LNCaP clone FGC (cell line): ENCODE data around the gene CDK5R2.

Source experiments
- DNase-seq: peaks from one replicate; pipeline ENCODE4 v3.0.0-alpha.2; 2011; ENCODE audit warnings: low read depth
- H3K4me3 ChIP-seq: 2 replicates; pipeline ENCODE4 v1.5.1; 2011; ENCODE audit warnings: mild to moderate bottlenecking, low read depth, low read length, control low read depth
- CTCF ChIP-seq: IDR thresholded peaks from 2 replicates; pipeline ENCODE4 v1.5.1; 2012; ENCODE audit warnings: mild to moderate bottlenecking; ENCODE audit not compliant: control insufficient read depth, insufficient read depth; ENCODE audit errors: extremely low read depth

The CDK5R2 gene

GRCh38 chr2:218990612-218991011 is 31.1 kb downstream of the CDK5R2 start:
- TF ChIP-seq CTCF, result no peak
- H3K4me3 ChIP-seq, result no peak overlapping the region
- DNase-seq, result no peak

DNA sequence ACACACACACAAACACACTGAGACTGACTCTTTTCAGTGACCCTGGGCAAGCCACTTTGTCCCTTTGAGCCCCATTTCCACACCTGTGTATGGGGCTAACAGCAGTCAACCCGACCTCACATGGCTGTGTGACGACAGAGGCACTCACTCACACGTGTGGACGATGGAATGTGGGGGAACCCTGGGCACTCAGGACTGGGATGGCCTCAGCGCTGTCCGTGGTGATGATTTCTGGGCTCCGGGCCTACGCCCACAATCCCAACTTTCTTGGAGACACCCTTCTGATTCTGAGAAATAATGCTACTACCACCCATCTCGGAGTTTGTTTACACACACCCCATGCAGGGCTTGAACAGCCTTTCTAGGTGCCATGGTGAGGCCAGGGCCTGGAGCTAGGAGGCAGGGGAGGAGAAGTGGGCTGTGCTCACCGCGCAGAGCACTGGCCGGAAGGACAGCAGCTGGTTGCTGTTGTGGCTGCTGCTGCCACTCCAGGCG is 32.3 kb downstream of the CDK5R2 start:
- no peak for DNase-seq
- TF ChIP-seq CTCF, result no peak
- H3K4me3 ChIP-seq, result no peak overlapping the region

- no peak for TF ChIP-seq CTCF
- H3K4me3 ChIP-seq, result no peak overlapping the region
- DNase-seq, result no peak
Observed at GRCh38 chr2:218992196-218992595, 32.7 kb downstream of the CDK5R2 start.

GRCh38 chr2:218992703-218993344 is 33.4 kb downstream of the CDK5R2 start:
- DNase-seq, result no peak
- TF ChIP-seq CTCF, result no peak
- no peak overlapping the region for H3K4me3 ChIP-seq

DNA sequence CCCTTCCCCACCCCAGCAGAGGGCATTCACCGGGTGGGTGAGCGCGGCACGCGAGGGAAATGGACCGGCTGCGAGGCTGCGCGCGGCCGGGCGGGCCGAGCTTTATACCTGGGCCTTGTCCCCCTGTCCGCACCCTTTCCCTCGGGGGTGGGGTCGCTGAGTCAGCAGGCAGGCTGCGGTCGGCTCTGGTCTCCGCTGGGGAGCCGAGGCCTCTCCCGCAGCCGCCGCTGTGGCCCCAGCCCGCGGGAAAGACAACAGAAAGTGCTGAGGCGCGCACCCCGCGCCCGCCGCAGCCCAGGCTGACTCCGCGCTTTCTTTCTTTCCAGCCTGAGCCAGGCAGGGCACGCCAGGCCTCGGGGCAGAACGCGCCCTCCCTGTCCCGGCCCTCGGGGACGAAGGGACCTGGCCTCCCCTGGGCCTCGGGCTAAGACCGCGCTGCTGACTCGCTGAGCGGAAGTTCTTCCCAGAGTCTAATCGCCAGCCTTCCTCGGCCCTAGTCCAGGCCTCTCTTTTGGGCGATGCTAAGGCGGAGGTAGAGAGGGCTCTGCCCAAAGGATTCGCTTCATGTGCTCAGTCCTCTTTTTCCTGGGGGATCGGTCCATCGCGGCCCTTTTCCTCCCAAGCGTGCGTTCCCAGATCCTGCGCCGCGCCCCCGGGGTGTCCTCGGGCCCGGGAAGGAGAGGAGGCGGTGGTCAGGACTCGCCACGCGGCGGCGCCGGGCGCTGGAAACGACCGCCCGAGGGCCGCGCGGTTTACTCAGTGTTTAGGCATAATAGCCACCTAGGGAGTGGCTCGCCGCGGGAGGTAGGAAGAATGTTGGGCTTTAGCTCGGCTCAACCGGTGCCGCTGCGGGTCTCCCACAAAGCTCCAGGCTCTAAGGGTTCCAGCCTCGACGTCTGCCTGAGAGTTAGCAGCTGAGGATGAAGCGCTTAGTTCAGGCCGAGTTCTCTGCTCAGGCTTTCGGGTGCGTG is 34.2 kb downstream of the CDK5R2 start, which contains the start of gene CRYBA2:
TSS of gene CRYBA2 (minus strand) at position 78 of the 971 bp plus-strand sequence. CDS start 246 bp downstream, outside the sequence.
- TF ChIP-seq CTCF, result no peak
- H3K4me3 ChIP-seq, result no peak within 1 kb of the TSS
- no peak for DNase-seq

- no peak for TF ChIP-seq CTCF
- H3K4me3 ChIP-seq, result no peak overlapping the region
- no peak for DNase-seq
Observed at GRCh38 chr2:218995561-218995960, 36.1 kb downstream of the CDK5R2 start.
